ENCODE results near the gene RTP5. TPM values are rescaled to one million over a fixed set of nuclear protein-coding genes. Genes with fewer than 3 reads are reported as not detected.

RTP5 gene
- total RNA-seq, 1 experiment from 2014 or later: not detected

GRCh38 chr2:241855888-241856422 lies 13.6 kb upstream of the RTP5 start:
- intact Hi-C loops (cut with micrococcal nuclease): no loop called here

More at GRCh38 chr2:241855888-241856422, 13.6 kb upstream of the RTP5 start:
- no peak overlapping the region for H3K4me2 ChIP-seq (ENCODE audit: low read length)
- H4K20me1 ChIP-seq (ENCODE audit: insufficient read depth): no peaks in the 10 kb centered on the region
- no peaks in the 10 kb centered on the region for H3K79me2 ChIP-seq (ENCODE audit: insufficient read depth, low read length)
- POLR2A ChIA-PET: no interaction called here
- H3K27me3 ChIP-seq (ENCODE audit: insufficient read depth, low read length): no peaks in the 10 kb centered on the region
- H2AFZ ChIP-seq (ENCODE audit: low read depth, low read length, poor library complexity, severe bottlenecking): no peak overlapping the region
- no peak overlapping the region for H3K9ac ChIP-seq (ENCODE audit: low read length)
- RAD21 ChIA-PET (ENCODE audit: low non-redundant PET in 1 of 2, low total read pairs in 2 of 2, uncharacterized antibody in 2 of 2, unreplicated experiment in 2 of 2): no interaction called here
- no peak overlapping the region for H3K4me3 ChIP-seq (replicated peaks in 1 of 2; ENCODE audit: low read depth in 1 of 2, low read length in 2 of 2)
- H3K4me1 ChIP-seq (ENCODE audit: control insufficient read depth in 1 of 2, insufficient read depth in 2 of 2, low read length in 2 of 2): no peaks in the 10 kb centered on the region; a peak in 1 of 4 replicates
- H3K9me2 ChIP-seq (ENCODE audit: insufficient read depth): no peaks in the 10 kb centered on the region
- H3K9me3 ChIP-seq (ENCODE audit: control insufficient read depth in 1 of 2, insufficient read depth in 1 of 2, low read depth in 1 of 2, low read length in 2 of 2): no peaks in the 10 kb centered on the region
- TF ChIP-seq EZH2phosphoT487 (IDR thresholded peaks at IDR 0.05; ENCODE audit: borderline replicate concordance) (no peak), ELF1 (IDR thresholded peaks at IDR 0.05; ENCODE audit: borderline replicate concordance, low read depth) (no peak), ZBTB33 (IDR thresholded peaks at IDR 0.05; ENCODE audit: extremely low read depth, insufficient replicate concordance, low read length) (no peak), ZNF274 (IDR thresholded peaks at IDR 0.05; ENCODE audit: low read depth, low read length) (no peak), TCF7L2 (IDR thresholded peaks at IDR 0.05; ENCODE audit: borderline replicate concordance, extremely low read depth, insufficient read depth, insufficient read length) (no peak), YY1 (IDR thresholded peaks at IDR 0.05; ENCODE audit: extremely low read depth, insufficient replicate concordance, low read depth, low read length) (no peak), POLR2AphosphoS5 (IDR thresholded peaks at IDR 0.05; ENCODE audit: low read depth, low read length) (no peak), SRF (IDR thresholded peaks at IDR 0.05; ENCODE audit: low read depth) (no peak), FOSL1 (IDR thresholded peaks at IDR 0.05; ENCODE audit: low read depth) (no peak)
- TF ChIP-seq, protein P1, sequence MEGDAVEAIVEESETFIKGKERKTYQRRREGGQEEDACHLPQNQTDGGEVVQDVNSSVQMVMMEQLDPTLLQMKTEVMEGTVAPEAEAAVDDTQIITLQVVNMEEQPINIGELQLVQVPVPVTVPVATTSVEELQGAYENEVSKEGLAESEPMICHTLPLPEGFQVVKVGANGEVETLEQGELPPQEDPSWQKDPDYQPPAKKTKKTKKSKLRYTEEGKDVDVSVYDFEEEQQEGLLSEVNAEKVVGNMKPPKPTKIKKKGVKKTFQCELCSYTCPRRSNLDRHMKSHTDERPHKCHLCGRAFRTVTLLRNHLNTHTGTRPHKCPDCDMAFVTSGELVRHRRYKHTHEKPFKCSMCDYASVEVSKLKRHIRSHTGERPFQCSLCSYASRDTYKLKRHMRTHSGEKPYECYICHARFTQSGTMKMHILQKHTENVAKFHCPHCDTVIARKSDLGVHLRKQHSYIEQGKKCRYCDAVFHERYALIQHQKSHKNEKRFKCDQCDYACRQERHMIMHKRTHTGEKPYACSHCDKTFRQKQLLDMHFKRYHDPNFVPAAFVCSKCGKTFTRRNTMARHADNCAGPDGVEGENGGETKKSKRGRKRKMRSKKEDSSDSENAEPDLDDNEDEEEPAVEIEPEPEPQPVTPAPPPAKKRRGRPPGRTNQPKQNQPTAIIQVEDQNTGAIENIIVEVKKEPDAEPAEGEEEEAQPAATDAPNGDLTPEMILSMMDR (IDR thresholded peaks at IDR 0.05 in 2 of 3, conservative IDR thresholded peaks at IDR 0.05 in 1 of 3; ENCODE audit: borderline replicate concordance in 1 of 3, insufficient read depth in 1 of 3, low read depth in 2 of 3, low read length in 2 of 3): no peak
- TF ChIP-seq, protein P2, sequence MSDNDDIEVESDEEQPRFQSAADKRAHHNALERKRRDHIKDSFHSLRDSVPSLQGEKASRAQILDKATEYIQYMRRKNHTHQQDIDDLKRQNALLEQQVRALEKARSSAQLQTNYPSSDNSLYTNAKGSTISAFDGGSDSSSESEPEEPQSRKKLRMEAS (IDR thresholded peaks at IDR 0.05): no peak
- no TSS peak for BruUV-seq (replicated peaks)
- CTCF ChIA-PET: no interaction called here
- H3K27ac ChIP-seq (ENCODE audit: low read depth, low read length): no peak overlapping the region
- no peak for ATAC-seq
- no peak for DNase-seq (ENCODE audit: low read depth, low spot score)
- H3K36me3 ChIP-seq (ENCODE audit: control insufficient read depth in 1 of 2, insufficient read depth in 2 of 2, low read length in 2 of 2): no peaks in the 10 kb centered on the region

All from HCT116 (cell line).